Breast epithelium (tissue), 3 donors: ENCODE data around the gene GOLGA6A.

ENCODE experiments used
- CTCF ChIP-seq, 3 donors: fragments of 450-650 bp; IDR thresholded peaks; one replicate each; pipeline ENCODE4 v1.5.1; 2016 to 2017; ENCODE audit warnings: antibody characterized with exemption in 3 of 3, mild to moderate bottlenecking in 3 of 3, moderate library complexity in 3 of 3
- POLR2A ChIP-seq: fragments of 450-650 bp; IDR thresholded peaks from one replicate; pipeline ENCODE4 v1.6.1; 2016; ENCODE audit warnings: antibody characterized with exemption, mild to moderate bottlenecking, moderate library complexity

- TF ChIP-seq CTCF (IDR thresholded peaks at IDR 0.05) (no peak), POLR2A (no peak)
These were observed 25.8 kb upstream of the GOLGA6A start for GRCh38 chr15:74108111-74108510.
